ENCODE data around the gene NOTCH2NLA.
"Not testable (repeated sequence)": the region's sequence is repeated elsewhere in the genome, so short reads cannot be mapped to it uniquely, and the experiment has no call there.

DNA sequence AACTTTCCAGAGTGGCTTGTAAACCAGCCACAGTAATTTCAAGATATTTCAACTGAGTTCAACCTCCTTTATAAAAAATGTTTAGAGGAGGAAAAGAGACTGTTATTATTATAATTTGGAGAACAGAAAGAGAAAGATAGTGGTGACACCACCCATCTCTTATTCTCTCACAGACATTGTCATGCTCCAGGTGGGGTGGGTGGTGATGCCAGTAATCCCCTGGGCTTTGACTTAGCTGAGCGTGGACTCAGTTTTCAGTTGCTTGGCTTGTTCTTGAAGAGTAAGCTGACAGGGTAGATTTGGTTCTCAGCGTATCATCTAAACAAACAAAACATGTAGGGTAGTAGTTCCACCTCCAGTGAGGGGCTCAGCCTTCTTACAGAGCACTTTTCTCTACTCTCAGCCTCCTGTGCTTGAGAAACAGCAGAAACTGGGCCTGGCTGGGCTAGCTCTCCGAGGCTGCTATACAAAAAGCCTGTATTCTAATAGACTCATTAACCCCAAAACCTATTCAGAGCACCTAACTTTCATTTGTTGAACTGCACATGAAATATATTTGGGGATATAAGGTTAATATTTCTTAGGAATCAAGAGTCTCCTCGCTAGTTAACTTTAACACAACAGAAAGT lies 25.9 kb upstream of the NOTCH2NLA start:
- not testable (repeated sequence) for TF ChIP-seq POLR2AphosphoS5, POLR2A (IDR thresholded peaks at IDR 0.05; ENCODE audit: low read depth, low read length)

Measured in GM12892 (cell line).